OCI-LY1 (cell line): ENCODE measurements around the gene TRIM5.

Source experiments
- CTCF ChIP-seq: fragments of 200-600 bp; sonication (generic), shearing (Covaris generic); IDR thresholded peaks from 2 replicates; pipeline ENCODE4 v1.5.1; 2017; ENCODE audit warnings: mild to moderate bottlenecking, antibody characterized with exemption, low read length, moderate library complexity, mixed read lengths
- EZH2 ChIP-seq: fragments of 200-600 bp; sonication (generic), shearing (Covaris generic); IDR thresholded peaks from 2 replicates; pipeline ENCODE4 v1.8.0; 2017; ENCODE audit warnings: borderline replicate concordance, mixed run types, mild to moderate bottlenecking, antibody characterized with exemption, low read length, moderate library complexity, mixed read lengths

GRCh38 chr11:5694642-5695041, 9.8 kb upstream of the TRIM5 start:
- no peak for TF ChIP-seq CTCF
- TF ChIP-seq EZH2, result no peak
